Peyer's patch (tissue), 4 donors: ENCODE results near the gene SPON1. TPM values are rescaled to one million over a fixed set of nuclear protein-coding genes. Genes with fewer than 3 reads are reported as not detected.

ENCODE experiments used
- DNase-seq, 3 donors: peaks; one replicate each; pipeline ENCODE4 v3.0.0-alpha.2; 2017 to 2019
- H3K27ac ChIP-seq, 4 donors: fragments of 200-600 bp; sonication (generic); one replicate each; pipeline ENCODE4 v1.5.1; 2016 to 2019
- H3K27me3 ChIP-seq, 2 donors: fragments of 200-600 bp; sonication (generic); one replicate each; pipeline ENCODE4 v1.5.1; 2019
- H3K36me3 ChIP-seq, 3 donors: fragments of 200-600 bp; sonication (generic); one replicate each; pipeline ENCODE4 v1.5.1; 2016 to 2019
- H3K4me1 ChIP-seq, 4 donors: fragments of 200-600 bp; sonication (generic); one replicate each; pipeline ENCODE4 v1.5.1; 2016 to 2019
- H3K4me3 ChIP-seq, 4 donors: fragments of 200-600 bp; sonication (generic); 1 replicate in 3 of 4; 2 replicates in 1 of 4; pipeline ENCODE4 v1.5.1; 2016 to 2019; ENCODE audit warnings: mild to moderate bottlenecking in 1 of 4
- H3K9me3 ChIP-seq, 4 donors: fragments of 200-600 bp; sonication (generic); one replicate each; pipeline ENCODE4 v1.5.1; 2016 to 2019; ENCODE audit warnings: mild to moderate bottlenecking in 1 of 4
- POLR2A ChIP-seq, 2 donors: fragments of 450-650 bp; IDR thresholded peaks; one replicate each; pipeline ENCODE4 v1.5.1; 2017; ENCODE audit warnings: antibody characterized with exemption in 2 of 2, mild to moderate bottlenecking in 2 of 2, moderate library complexity in 2 of 2
- total RNA-seq, 4 donors: library from RNA; depleted of rRNA; stranded (reverse); fragments of >200 nt; gene quantifications; one replicate each; pipeline ENCODE4 v1.1.0, GENCODE V29; 2016
- TF ChIP-seq, protein P1 (sequence below), 6 experiments: fragments of 450-650 bp in 4 of 6; fragments of 200-600 bp in 2 of 6; sonication (generic) in 1 of 6; IDR thresholded peaks; one replicate each; pipeline ENCODE4 v1.5.1; 2017 to 2019; ENCODE audit warnings: antibody characterized with exemption in 6 of 6, mild to moderate bottlenecking in 3 of 6, moderate library complexity in 1 of 6

Gene SPON1
- total RNA-seq, 4 donors from 2014 or later: 26.4 to 53.8 (median 48.3) TPM

DNA sequence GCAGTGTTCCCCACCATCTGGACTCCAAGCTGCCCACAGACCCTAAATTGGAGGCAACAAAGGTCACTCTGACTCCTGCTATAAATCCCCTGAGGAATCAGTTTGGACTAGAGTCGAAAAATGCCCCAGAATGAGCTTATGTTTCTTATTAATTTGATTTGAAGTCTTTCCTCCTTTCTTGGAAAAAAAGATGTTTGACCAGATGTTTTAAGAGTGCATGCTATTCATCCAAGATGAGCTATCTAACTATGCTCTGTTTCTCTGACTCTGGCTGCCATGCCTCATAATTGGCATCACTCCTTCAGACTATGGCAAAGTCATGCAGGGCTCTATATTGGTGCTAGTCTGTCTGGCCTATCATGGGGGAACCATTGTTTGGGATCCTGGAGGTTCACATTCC lies 174.0 kb downstream of the SPON1 start:
- Histone ChIP-seq H3K9me3 (no peaks in the 10 kb centered on the region), H3K27ac (no peak overlapping the region), H3K4me1 (peaks cover 0 to 18% (median 0%) of the 10 kb centered on the region in 4 donors), H3K36me3 (peaks cover 0 to 12% (median 0%) of the 10 kb centered on the region in 3 donors), H3K27me3 (no peaks in the 10 kb centered on the region), H3K4me3 (no peak overlapping the region)
- TF ChIP-seq, protein P1, sequence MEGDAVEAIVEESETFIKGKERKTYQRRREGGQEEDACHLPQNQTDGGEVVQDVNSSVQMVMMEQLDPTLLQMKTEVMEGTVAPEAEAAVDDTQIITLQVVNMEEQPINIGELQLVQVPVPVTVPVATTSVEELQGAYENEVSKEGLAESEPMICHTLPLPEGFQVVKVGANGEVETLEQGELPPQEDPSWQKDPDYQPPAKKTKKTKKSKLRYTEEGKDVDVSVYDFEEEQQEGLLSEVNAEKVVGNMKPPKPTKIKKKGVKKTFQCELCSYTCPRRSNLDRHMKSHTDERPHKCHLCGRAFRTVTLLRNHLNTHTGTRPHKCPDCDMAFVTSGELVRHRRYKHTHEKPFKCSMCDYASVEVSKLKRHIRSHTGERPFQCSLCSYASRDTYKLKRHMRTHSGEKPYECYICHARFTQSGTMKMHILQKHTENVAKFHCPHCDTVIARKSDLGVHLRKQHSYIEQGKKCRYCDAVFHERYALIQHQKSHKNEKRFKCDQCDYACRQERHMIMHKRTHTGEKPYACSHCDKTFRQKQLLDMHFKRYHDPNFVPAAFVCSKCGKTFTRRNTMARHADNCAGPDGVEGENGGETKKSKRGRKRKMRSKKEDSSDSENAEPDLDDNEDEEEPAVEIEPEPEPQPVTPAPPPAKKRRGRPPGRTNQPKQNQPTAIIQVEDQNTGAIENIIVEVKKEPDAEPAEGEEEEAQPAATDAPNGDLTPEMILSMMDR (IDR thresholded peaks at IDR 0.05): no peak
- TF ChIP-seq POLR2A (IDR thresholded peaks at IDR 0.05): no peak
- no peak for DNase-seq

DNA sequence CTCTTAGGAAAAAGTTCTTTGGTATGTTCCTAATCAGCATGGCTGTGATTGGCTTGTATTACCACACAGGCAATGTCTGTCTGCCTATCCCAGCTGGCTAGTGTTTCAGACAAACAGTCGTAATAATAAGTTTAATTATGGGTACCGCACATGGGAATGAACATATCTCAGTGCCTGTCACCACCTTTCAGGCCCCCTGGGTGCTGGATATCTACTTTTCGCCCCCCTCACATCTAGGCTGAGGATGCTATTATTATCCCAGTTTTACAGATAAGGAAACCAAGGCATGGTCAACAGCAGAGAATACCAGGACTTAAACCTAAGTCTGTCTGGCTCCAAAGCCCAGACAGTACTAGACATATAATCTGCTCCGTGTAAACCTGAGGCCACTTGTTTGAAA lies 174.8 kb downstream of the SPON1 start:
- no peak overlapping the region for H3K27ac ChIP-seq
- DNase-seq: no peak
- TF ChIP-seq, protein P1 (IDR thresholded peaks at IDR 0.05): no peak
- no peak for TF ChIP-seq POLR2A (IDR thresholded peaks at IDR 0.05)
- no peaks in the 10 kb centered on the region for H3K9me3 ChIP-seq
- H3K27me3 ChIP-seq: no peaks in the 10 kb centered on the region
- H3K36me3 ChIP-seq: peaks cover 0 to 12% (median 0%) of the 10 kb centered on the region in 3 donors
- peaks cover 0 to 14% (median 0%) of the 10 kb centered on the region in 4 donors for H3K4me1 ChIP-seq
- no peak overlapping the region for H3K4me3 ChIP-seq

DNA sequence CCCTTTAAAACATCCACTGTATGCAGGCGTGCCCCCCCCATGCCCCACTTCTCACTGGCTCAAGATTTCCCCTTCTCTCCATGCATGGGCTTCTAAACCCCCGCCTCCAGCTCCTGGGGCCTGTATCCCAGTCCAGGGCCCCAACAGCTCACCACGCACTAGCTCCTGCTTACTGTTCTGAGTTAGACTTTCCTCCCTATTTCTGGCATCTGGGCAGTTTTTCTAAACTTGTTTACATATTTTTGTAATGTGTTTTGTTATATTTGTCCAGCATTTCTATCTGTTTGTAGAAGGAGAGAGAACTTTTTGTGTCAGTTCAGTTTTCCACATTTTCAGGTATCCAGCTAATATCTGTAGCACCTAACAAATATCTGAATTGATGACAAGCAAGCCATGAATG lies 178.5 kb downstream of the SPON1 start:
- Histone ChIP-seq H3K9me3 (no peaks in the 10 kb centered on the region), H3K4me1 (no peaks in the 10 kb centered on the region), H3K27me3 (no peaks in the 10 kb centered on the region), H3K27ac (no peak overlapping the region), H3K36me3 (peaks cover 0 to 5% (median 0%) of the 10 kb centered on the region in 3 donors), H3K4me3 (no peak overlapping the region)
- no peak for TF ChIP-seq POLR2A (IDR thresholded peaks at IDR 0.05)
- TF ChIP-seq, protein P1 (IDR thresholded peaks at IDR 0.05): no peak
- no peak for DNase-seq

DNA sequence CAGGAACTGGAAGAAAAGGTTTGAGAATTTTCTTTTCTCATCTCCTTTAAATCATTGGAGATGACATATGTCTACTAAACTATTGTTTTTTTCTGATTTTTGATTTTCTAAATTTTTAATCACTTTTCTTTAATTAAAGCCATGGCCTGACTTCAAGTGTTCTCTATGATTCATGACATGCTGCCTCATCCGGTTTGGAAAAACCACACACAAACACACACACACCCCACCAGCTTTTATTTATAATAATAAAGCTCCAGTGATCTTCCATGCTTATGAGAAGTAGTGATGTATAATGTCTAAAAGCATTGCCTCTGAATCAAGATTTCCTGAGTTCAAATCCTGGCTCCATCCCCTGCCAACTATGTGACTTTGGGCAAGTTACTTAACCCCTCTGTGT lies 179.2 kb downstream of the SPON1 start:
- H3K36me3 ChIP-seq: no peaks in the 10 kb centered on the region
- no peak for DNase-seq
- TF ChIP-seq, protein P1 (IDR thresholded peaks at IDR 0.05): no peak
- TF ChIP-seq POLR2A (IDR thresholded peaks at IDR 0.05): no peak
- no peaks in the 10 kb centered on the region for H3K4me1 ChIP-seq
- no peaks in the 10 kb centered on the region for H3K9me3 ChIP-seq
- H3K4me3 ChIP-seq: no peak overlapping the region
- no peaks in the 10 kb centered on the region for H3K27me3 ChIP-seq
- H3K27ac ChIP-seq: no peak overlapping the region

DNA sequence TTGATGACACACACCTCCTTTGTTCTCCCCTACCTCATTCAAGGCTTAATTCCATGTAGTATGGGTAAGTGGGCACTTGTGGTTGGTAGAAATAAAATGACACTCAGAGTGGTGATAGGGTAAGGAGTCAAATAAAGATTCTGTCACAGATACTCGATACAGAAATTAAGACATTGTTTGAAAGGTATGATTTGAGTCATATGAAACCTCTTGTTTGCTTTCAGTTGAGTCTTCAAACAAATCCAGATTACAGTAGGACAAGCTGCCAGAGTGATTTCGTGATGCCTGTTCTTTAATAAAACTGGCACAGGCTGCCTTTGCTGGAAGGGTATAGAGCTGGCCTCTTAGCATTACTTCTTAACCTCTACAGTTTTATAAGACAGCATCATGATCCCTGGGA lies 182.4 kb downstream of the SPON1 start:
- Histone ChIP-seq H3K27ac (no peak overlapping the region), H3K27me3 (no peaks in the 10 kb centered on the region), H3K9me3 (no peaks in the 10 kb centered on the region), H3K36me3 (no peaks in the 10 kb centered on the region), H3K4me1 (no peaks in the 10 kb centered on the region), H3K4me3 (no peak overlapping the region)
- DNase-seq: no peak
- TF ChIP-seq, protein P1 (IDR thresholded peaks at IDR 0.05): no peak
- TF ChIP-seq POLR2A (IDR thresholded peaks at IDR 0.05): no peak
